ENCODE measurements around the gene ADPRHL1. TPM values are rescaled to one million over a fixed set of nuclear protein-coding genes. Genes with fewer than 3 reads are reported as not detected.

ADPRHL1 gene
- polyA plus RNA-seq, 4 donors: 3.0 to 7.2 (median 4.6) TPM

- FAIRE-seq: no peak
- H3K27ac ChIP-seq (ENCODE audit: low read depth in 1 of 3, low read length in 2 of 3): no peak overlapping the region
These were observed 22.7 kb downstream of the ADPRHL1 start for GRCh38 chr13:113430378-113431110.

GRCh38 chr13:113429608-113429985, 23.7 kb downstream of the ADPRHL1 start:
- no peak overlapping the region for H3K27ac ChIP-seq (ENCODE audit: low read depth in 1 of 3, low read length in 2 of 3)
- 87 to 91% (median 89%) methylated on average over 16 of the region's 16 CpGs for WGBS, 3 donors
- H3K27me3 ChIP-seq (ENCODE audit: control insufficient read depth in 3 of 3, insufficient read depth in 3 of 3, low read length in 3 of 3): no peaks in the 10 kb centered on the region
- no peaks in the 10 kb centered on the region for H3K9me3 ChIP-seq (ENCODE audit: control insufficient read depth in 2 of 2, insufficient read depth in 1 of 2, low read depth in 1 of 2, low read length in 1 of 2)
- no peak for DNase-seq
- H3K4me1 ChIP-seq (ENCODE audit: control insufficient read depth in 3 of 3, insufficient read depth in 2 of 3, low read depth in 1 of 3, low read length in 2 of 3): no peaks in the 10 kb centered on the region
- H3K4me3 ChIP-seq (ENCODE audit: low read depth in 1 of 3, low read length in 3 of 3): no peak overlapping the region
- H3K36me3 ChIP-seq (ENCODE audit: control insufficient read depth in 3 of 3, insufficient read depth in 2 of 3, low read depth in 1 of 3, low read length in 3 of 3): no peaks in the 10 kb centered on the region
- FAIRE-seq: no peak

More at GRCh38 chr13:113430378-113431110, 22.7 kb downstream of the ADPRHL1 start:
- Histone ChIP-seq H3K4me3 (ENCODE audit: low read depth in 1 of 3, low read length in 3 of 3) (no peak overlapping the region), H3K4me1 (ENCODE audit: control insufficient read depth in 3 of 3, insufficient read depth in 2 of 3, low read depth in 1 of 3, low read length in 2 of 3) (no peaks in the 10 kb centered on the region), H3K36me3 (ENCODE audit: control insufficient read depth in 3 of 3, insufficient read depth in 2 of 3, low read depth in 1 of 3, low read length in 3 of 3) (no peaks in the 10 kb centered on the region), H3K9me3 (ENCODE audit: control insufficient read depth in 2 of 2, insufficient read depth in 1 of 2, low read depth in 1 of 2, low read length in 1 of 2) (no peaks in the 10 kb centered on the region), H3K27me3 (ENCODE audit: control insufficient read depth in 3 of 3, insufficient read depth in 3 of 3, low read length in 3 of 3) (no peaks in the 10 kb centered on the region)
- WGBS, 3 donors: 96 to 97% (median 96%) methylated on average over 20 to 23 of the region's 23 CpGs
- no peak for DNase-seq

DNA sequence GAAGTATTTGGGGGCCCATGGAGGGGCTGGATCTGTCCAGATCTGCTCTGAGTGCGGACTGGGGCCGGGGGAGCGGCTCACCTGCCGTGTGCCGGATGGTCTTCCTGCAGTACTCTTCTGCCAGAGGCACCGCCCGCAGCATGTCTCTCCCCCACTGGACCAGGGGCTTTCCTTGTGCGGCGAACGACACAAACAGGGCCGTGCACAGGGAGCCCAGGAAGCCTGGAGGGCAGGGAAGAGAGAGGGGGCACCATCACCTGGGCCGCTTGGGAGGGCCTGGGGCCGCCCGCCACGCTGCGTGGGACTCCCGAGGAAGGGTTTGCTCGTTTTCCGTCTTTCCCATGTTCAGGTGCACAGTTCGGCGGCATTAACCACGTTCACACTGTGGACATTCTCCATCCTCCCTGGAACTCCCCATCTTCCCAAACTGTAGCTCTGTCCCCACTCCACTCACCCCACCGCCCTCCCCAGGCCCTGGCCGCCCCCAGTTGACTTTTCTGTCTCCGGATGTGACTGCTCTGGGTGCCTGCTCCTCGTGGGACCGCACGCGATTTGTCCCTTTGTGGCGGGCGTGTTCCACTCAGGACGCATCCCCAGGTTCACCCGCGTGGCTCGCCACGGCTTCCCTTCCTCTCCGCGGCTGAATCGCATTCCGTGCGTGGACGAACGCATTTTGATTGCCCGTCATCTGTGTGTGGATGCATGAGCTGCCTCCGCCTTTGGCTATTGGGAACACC, 24.2 kb downstream of the ADPRHL1 start:
- DNase-seq (no peak), FAIRE-seq (no peak)
- Histone ChIP-seq H3K4me1 (ENCODE audit: control insufficient read depth in 3 of 3, insufficient read depth in 2 of 3, low read depth in 1 of 3, low read length in 2 of 3) (no peaks in the 10 kb centered on the region), H3K9me3 (ENCODE audit: control insufficient read depth in 2 of 2, insufficient read depth in 1 of 2, low read depth in 1 of 2, low read length in 1 of 2) (no peaks in the 10 kb centered on the region), H3K36me3 (ENCODE audit: control insufficient read depth in 3 of 3, insufficient read depth in 2 of 3, low read depth in 1 of 3, low read length in 3 of 3) (no peaks in the 10 kb centered on the region), H3K27ac (ENCODE audit: low read depth in 1 of 3, low read length in 2 of 3) (no peak overlapping the region), H3K27me3 (ENCODE audit: control insufficient read depth in 3 of 3, insufficient read depth in 3 of 3, low read length in 3 of 3) (no peaks in the 10 kb centered on the region), H3K4me3 (ENCODE audit: low read depth in 1 of 3, low read length in 3 of 3) (no peak overlapping the region)
- 95 to 96% (median 96%) methylated on average over 44 to 45 of the region's 45 CpGs for WGBS, 3 donors

- H3K27ac ChIP-seq (ENCODE audit: low read depth in 1 of 3, low read length in 2 of 3): no peak overlapping the region
- H3K36me3 ChIP-seq (ENCODE audit: control insufficient read depth in 3 of 3, insufficient read depth in 2 of 3, low read depth in 1 of 3, low read length in 3 of 3): no peaks in the 10 kb centered on the region
- WGBS, 3 donors: 92 to 95% (median 93%) methylated on average over 13 to 17 of the region's 17 CpGs
- DNase-seq (no peak), FAIRE-seq (no peak)
- H3K4me1 ChIP-seq (ENCODE audit: control insufficient read depth in 3 of 3, insufficient read depth in 2 of 3, low read depth in 1 of 3, low read length in 2 of 3): no peaks in the 10 kb centered on the region
- H3K27me3 ChIP-seq (ENCODE audit: control insufficient read depth in 3 of 3, insufficient read depth in 3 of 3, low read length in 3 of 3): no peaks in the 10 kb centered on the region
- H3K9me3 ChIP-seq (ENCODE audit: control insufficient read depth in 2 of 2, insufficient read depth in 1 of 2, low read depth in 1 of 2, low read length in 1 of 2): no peaks in the 10 kb centered on the region
- H3K4me3 ChIP-seq (ENCODE audit: low read depth in 1 of 3, low read length in 3 of 3): no peak overlapping the region
These were observed 24.8 kb downstream of the ADPRHL1 start for GRCh38 chr13:113428469-113428865.

GRCh38 chr13:113427562-113428468, 25.5 kb downstream of the ADPRHL1 start:
- Histone ChIP-seq H3K36me3 (ENCODE audit: control insufficient read depth in 3 of 3, insufficient read depth in 2 of 3, low read depth in 1 of 3, low read length in 3 of 3) (no peaks in the 10 kb centered on the region), H3K4me1 (ENCODE audit: control insufficient read depth in 3 of 3, insufficient read depth in 2 of 3, low read depth in 1 of 3, low read length in 2 of 3) (no peaks in the 10 kb centered on the region), H3K4me3 (ENCODE audit: low read depth in 1 of 3, low read length in 3 of 3) (no peak overlapping the region), H3K9me3 (ENCODE audit: control insufficient read depth in 2 of 2, insufficient read depth in 1 of 2, low read depth in 1 of 2, low read length in 1 of 2) (no peaks in the 10 kb centered on the region), H3K27ac (ENCODE audit: low read depth in 1 of 3, low read length in 2 of 3) (no peak overlapping the region), H3K27me3 (ENCODE audit: control insufficient read depth in 3 of 3, insufficient read depth in 3 of 3, low read length in 3 of 3) (no peaks in the 10 kb centered on the region)
- no peak for FAIRE-seq
- 87 to 88% (median 88%) methylated on average over 31 of the region's 31 CpGs for whole genome bisulfite sequencing, 3 donors
- no peak for DNase-seq

DNA sequence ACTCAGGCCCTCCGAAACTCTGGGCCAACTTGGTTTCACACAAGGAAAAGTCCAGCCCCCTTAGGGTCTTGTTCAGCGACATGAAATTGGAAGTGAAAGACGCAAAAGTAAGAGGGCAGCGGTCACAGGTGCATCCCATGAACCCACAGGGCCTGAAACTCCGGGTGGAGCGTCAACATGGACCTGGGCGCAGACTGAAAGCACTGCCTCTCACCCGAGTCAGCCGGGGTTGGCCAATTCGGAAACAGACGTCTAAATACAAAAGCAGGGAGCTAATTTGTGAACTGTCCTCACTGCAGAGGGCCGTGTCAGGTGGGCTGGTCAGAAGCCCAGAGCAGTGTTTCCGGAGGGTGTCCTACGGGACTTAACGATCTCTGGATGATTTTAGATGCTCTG, 26.7 kb downstream of the ADPRHL1 start:
- Histone ChIP-seq H3K9me3 (ENCODE audit: control insufficient read depth in 2 of 2, insufficient read depth in 1 of 2, low read depth in 1 of 2, low read length in 1 of 2) (no peaks in the 10 kb centered on the region), H3K4me1 (ENCODE audit: control insufficient read depth in 3 of 3, insufficient read depth in 2 of 3, low read depth in 1 of 3, low read length in 2 of 3) (no peaks in the 10 kb centered on the region), H3K4me3 (ENCODE audit: low read depth in 1 of 3, low read length in 3 of 3) (no peak overlapping the region), H3K27me3 (ENCODE audit: control insufficient read depth in 3 of 3, insufficient read depth in 3 of 3, low read length in 3 of 3) (no peaks in the 10 kb centered on the region), H3K27ac (ENCODE audit: low read depth in 1 of 3, low read length in 2 of 3) (no peak overlapping the region), H3K36me3 (ENCODE audit: control insufficient read depth in 3 of 3, insufficient read depth in 2 of 3, low read depth in 1 of 3, low read length in 3 of 3) (no peaks in the 10 kb centered on the region)
- WGBS, 3 donors: 92 to 94% (median 93%) methylated on average over 15 of the region's 15 CpGs
- DNase-seq: no peak
- no peak for FAIRE-seq

DNA sequence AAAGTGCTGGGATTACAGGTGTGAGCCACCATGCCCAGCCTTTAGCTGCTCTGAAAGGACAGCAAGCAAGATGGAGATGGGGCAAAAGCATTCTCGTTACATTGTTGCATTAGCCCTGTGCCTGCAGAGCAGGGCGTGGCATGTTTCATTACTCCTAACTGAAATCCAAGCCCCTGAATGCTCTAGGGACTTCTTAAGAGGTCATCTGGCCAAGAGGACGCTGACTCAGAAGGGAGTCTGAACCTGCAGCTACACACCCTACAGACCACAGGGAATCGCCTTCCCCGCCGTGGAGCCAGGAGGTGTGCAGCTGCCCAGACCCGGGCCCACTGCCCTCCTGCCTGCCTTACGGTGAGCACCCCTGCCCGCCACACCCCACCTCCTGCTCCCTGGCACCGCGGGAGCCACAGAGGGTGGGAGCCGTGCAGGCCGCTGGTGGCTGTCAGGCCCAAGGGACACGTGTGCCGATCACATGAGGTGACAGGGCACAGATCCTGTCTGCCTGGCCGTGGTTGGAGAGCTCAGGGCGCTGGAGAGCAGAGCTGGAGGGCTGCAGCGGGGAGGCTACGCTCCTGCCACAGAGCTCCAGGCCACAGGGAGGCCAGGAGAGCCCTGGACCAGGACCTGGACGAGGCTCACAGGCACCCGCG, 27.2 kb downstream of the ADPRHL1 start:
- WGBS, 3 donors: 93% methylated on average over 15 to 22 of the region's 22 CpGs
- Histone ChIP-seq H3K27ac (ENCODE audit: low read depth in 1 of 3, low read length in 2 of 3) (no peak overlapping the region), H3K36me3 (ENCODE audit: control insufficient read depth in 3 of 3, insufficient read depth in 2 of 3, low read depth in 1 of 3, low read length in 3 of 3) (no peaks in the 10 kb centered on the region), H3K27me3 (ENCODE audit: control insufficient read depth in 3 of 3, insufficient read depth in 3 of 3, low read length in 3 of 3) (no peaks in the 10 kb centered on the region), H3K9me3 (ENCODE audit: control insufficient read depth in 2 of 2, insufficient read depth in 1 of 2, low read depth in 1 of 2, low read length in 1 of 2) (no peaks in the 10 kb centered on the region), H3K4me1 (ENCODE audit: control insufficient read depth in 3 of 3, insufficient read depth in 2 of 3, low read depth in 1 of 3, low read length in 2 of 3) (no peaks in the 10 kb centered on the region), H3K4me3 (ENCODE audit: low read depth in 1 of 3, low read length in 3 of 3) (no peak overlapping the region)
- DNase-seq: no peak
- no peak for FAIRE-seq

Measured in small intestine (tissue), 7 donors.